ENCODE measurements around the gene MKKS.

MKKS gene

GRCh38 chr20:10478205-10478604 is 44.2 kb upstream of the MKKS start:
- Histone ChIP-seq H2AFZ (ENCODE audit: low read depth, low read length) (no peak overlapping the region), H3K9ac (ENCODE audit: low read length) (peak overlapping the region; percentile 12; the same call in 1 of the 2 replicates), H3K4me3 (ENCODE audit: low read length) (peak overlapping the region; percentile 21; the same call in 1 of the 2 replicates), H3K9me3 (ENCODE audit: insufficient read depth, low read length) (no peaks in the 10 kb centered on the region), H3K4me1 (ENCODE audit: low read length) (peaks cover 42% of the 10 kb centered on the region), H3K27me3 (ENCODE audit: low read depth, low read length) (no peaks in the 10 kb centered on the region), H3K4me2 (ENCODE audit: low read length) (peak overlapping the region; percentile 58), H3K36me3 (replicated peaks; ENCODE audit: low read depth, low read length) (no peaks in the 10 kb centered on the region), H4K20me1 (ENCODE audit: insufficient read depth, low read length) (0 out of 2 replicates have a peak, but pooled peaks cover 2% of the 10 kb centered on the region), H3K27ac (ENCODE audit: low read length) (peak overlapping the region; percentile 63), H3K79me2 (ENCODE audit: low read length) (peaks cover 9% of the 10 kb centered on the region; the same call in 1 of the 2 replicates)
- TF ChIP-seq EZH2phosphoT487 (IDR thresholded peaks at IDR 0.05; ENCODE audit: low read depth) (no peak), CTCF (IDR thresholded peaks at IDR 0.05; ENCODE audit: low read depth, low read length) (no peak)

GRCh38 chr20:10476319-10476724 is 42.3 kb upstream of the MKKS start:
- no peaks in the 10 kb centered on the region for H3K9me3 ChIP-seq (ENCODE audit: insufficient read depth, low read length)
- H3K27ac ChIP-seq (ENCODE audit: low read length), result peak overlapping the region; percentile 36
- no peak overlapping the region for H2AFZ ChIP-seq (ENCODE audit: low read depth, low read length)
- no peaks in the 10 kb centered on the region for H3K27me3 ChIP-seq (ENCODE audit: low read depth, low read length)
- TF ChIP-seq EZH2phosphoT487 (IDR thresholded peaks at IDR 0.05; ENCODE audit: low read depth), result no peak
- peak; percentile 84 for TF ChIP-seq CTCF (IDR thresholded peaks at IDR 0.05; ENCODE audit: low read depth, low read length)
- H3K79me2 ChIP-seq (ENCODE audit: low read length), result peaks cover 9% of the 10 kb centered on the region; the same call in 1 of the 2 replicates
- no peak overlapping the region for H3K9ac ChIP-seq (ENCODE audit: low read length)
- no peaks in the 10 kb centered on the region for H3K36me3 ChIP-seq (replicated peaks; ENCODE audit: low read depth, low read length)
- peak overlapping the region; percentile 11 for H3K4me3 ChIP-seq (ENCODE audit: low read length)
- peak overlapping the region; percentile 58 for H3K4me2 ChIP-seq (ENCODE audit: low read length)
- 0 out of 2 replicates have a peak, but pooled peaks cover 2% of the 10 kb centered on the region for H4K20me1 ChIP-seq (ENCODE audit: insufficient read depth, low read length)
- peaks cover 42% of the 10 kb centered on the region for H3K4me1 ChIP-seq (ENCODE audit: low read length)

- Histone ChIP-seq H3K36me3 (replicated peaks; ENCODE audit: low read depth, low read length) (no peaks in the 10 kb centered on the region), H3K4me3 (ENCODE audit: low read length) (no peak overlapping the region), H3K4me1 (ENCODE audit: low read length) (peaks cover 42% of the 10 kb centered on the region), H3K4me2 (ENCODE audit: low read length) (no peak overlapping the region), H3K27ac (ENCODE audit: low read length) (no peak overlapping the region), H2AFZ (ENCODE audit: low read depth, low read length) (no peak overlapping the region), H4K20me1 (ENCODE audit: insufficient read depth, low read length) (0 out of 2 replicates have a peak, but pooled peaks cover 2% of the 10 kb centered on the region), H3K9me3 (ENCODE audit: insufficient read depth, low read length) (no peaks in the 10 kb centered on the region), H3K9ac (ENCODE audit: low read length) (no peak overlapping the region), H3K79me2 (ENCODE audit: low read length) (peaks cover 9% of the 10 kb centered on the region; the same call in 1 of the 2 replicates), H3K27me3 (ENCODE audit: low read depth, low read length) (no peaks in the 10 kb centered on the region)
- TF ChIP-seq CTCF (IDR thresholded peaks at IDR 0.05; ENCODE audit: low read depth, low read length) (no peak), EZH2phosphoT487 (IDR thresholded peaks at IDR 0.05; ENCODE audit: low read depth) (no peak)
Measured at GRCh38 chr20:10475225-10475624, 41.2 kb upstream of the MKKS start.

GRCh38 chr20:10474606-10475184 is 40.7 kb upstream of the MKKS start:
- H3K79me2 ChIP-seq (ENCODE audit: low read length), result peaks cover 9% of the 10 kb centered on the region; the same call in 1 of the 2 replicates
- H3K27ac ChIP-seq (ENCODE audit: low read length), result no peak overlapping the region
- H3K9ac ChIP-seq (ENCODE audit: low read length), result no peak overlapping the region
- no peak for TF ChIP-seq CTCF (IDR thresholded peaks at IDR 0.05; ENCODE audit: low read depth, low read length)
- TF ChIP-seq EZH2phosphoT487 (IDR thresholded peaks at IDR 0.05; ENCODE audit: low read depth), result no peak
- no peak overlapping the region for H3K4me3 ChIP-seq (ENCODE audit: low read length)
- no peaks in the 10 kb centered on the region for H3K9me3 ChIP-seq (ENCODE audit: insufficient read depth, low read length)
- peaks cover 43% of the 10 kb centered on the region for H3K4me1 ChIP-seq (ENCODE audit: low read length)
- H2AFZ ChIP-seq (ENCODE audit: low read depth, low read length), result no peak overlapping the region
- 0 out of 2 replicates have a peak, but pooled peaks cover 2% of the 10 kb centered on the region for H4K20me1 ChIP-seq (ENCODE audit: insufficient read depth, low read length)
- no peaks in the 10 kb centered on the region for H3K27me3 ChIP-seq (ENCODE audit: low read depth, low read length)
- H3K36me3 ChIP-seq (replicated peaks; ENCODE audit: low read depth, low read length), result no peaks in the 10 kb centered on the region
- H3K4me2 ChIP-seq (ENCODE audit: low read length), result no peak overlapping the region
